T-helper 1 cell treated with Interleukin-12 subunit alpha and Interleukin-12 subunit beta and Interleukin-4 antibody, amounts not matched to agents 30 μg/mL and 1 μg/mL, for 36 hours (primary cell): ENCODE data around the gene TFCP2L1.

Source experiments
- H3K27ac Mint-ChIP-seq: one replicate; pipeline ENCODE4 v1.8.0; 2021; ENCODE audit warnings: mild to moderate bottlenecking, mixed read lengths
- H3K27me3 Mint-ChIP-seq: one replicate; pipeline ENCODE4 v1.8.0; 2021; ENCODE audit warnings: low read depth, mixed read lengths
- H3K36me3 Mint-ChIP-seq: one replicate; pipeline ENCODE4 v1.8.0; 2021; ENCODE audit warnings: low read depth, mixed read lengths
- H3K4me1 Mint-ChIP-seq: one replicate; pipeline ENCODE4 v1.8.0; 2021; ENCODE audit warnings: low read depth, mixed read lengths
- H3K4me3 Mint-ChIP-seq: one replicate; pipeline ENCODE4 v1.8.0; 2021; ENCODE audit warnings: mild to moderate bottlenecking, moderate library complexity, mixed read lengths
- H3K9me3 Mint-ChIP-seq: one replicate; pipeline ENCODE4 v1.8.0; 2021; ENCODE audit warnings: mixed read lengths

TFCP2L1 gene

GRCh38 chr2:121263996-121264715 lies 20.8 kb downstream of the TFCP2L1 start:
- Mint-ChIP-seq H3K9me3 (no peaks in the 10 kb centered on the region), H3K27ac (no peak overlapping the region), H3K27me3 (peaks cover 3% of the 10 kb centered on the region), H3K36me3 (no peaks in the 10 kb centered on the region), H3K4me1 (no peaks in the 10 kb centered on the region), H3K4me3 (no peak overlapping the region)

- Mint-ChIP-seq H3K4me3 (no peak overlapping the region), H3K27me3 (peaks cover 7% of the 10 kb centered on the region), H3K4me1 (no peaks in the 10 kb centered on the region), H3K36me3 (no peaks in the 10 kb centered on the region), H3K9me3 (no peaks in the 10 kb centered on the region), H3K27ac (no peak overlapping the region)
Measured at GRCh38 chr2:121260370-121261154, 24.4 kb downstream of the TFCP2L1 start.

- Mint-ChIP-seq H3K4me1 (no peaks in the 10 kb centered on the region), H3K36me3 (no peaks in the 10 kb centered on the region), H3K27me3 (peaks cover 7% of the 10 kb centered on the region), H3K27ac (no peak overlapping the region), H3K4me3 (no peak overlapping the region), H3K9me3 (no peaks in the 10 kb centered on the region)
Measured at GRCh38 chr2:121258051-121258450, 27.0 kb downstream of the TFCP2L1 start.

- Mint-ChIP-seq H3K4me1 (no peaks in the 10 kb centered on the region), H3K9me3 (no peaks in the 10 kb centered on the region), H3K27me3 (peaks cover 7% of the 10 kb centered on the region), H3K27ac (no peak overlapping the region), H3K4me3 (no peak overlapping the region), H3K36me3 (no peaks in the 10 kb centered on the region)
Measured at GRCh38 chr2:121257480-121257840, 27.5 kb downstream of the TFCP2L1 start.

- no peaks in the 10 kb centered on the region for H3K4me1 Mint-ChIP-seq
- H3K9me3 Mint-ChIP-seq = no peaks in the 10 kb centered on the region
Measured at GRCh38 chr2:121256720-121257479, 28.1 kb downstream of the TFCP2L1 start.

GRCh38 chr2:121255358-121255757 lies 29.6 kb downstream of the TFCP2L1 start:
- H3K27me3 Mint-ChIP-seq = peaks cover 7% of the 10 kb centered on the region
- H3K9me3 Mint-ChIP-seq = no peaks in the 10 kb centered on the region
- H3K36me3 Mint-ChIP-seq = no peaks in the 10 kb centered on the region
- H3K4me3 Mint-ChIP-seq = no peak overlapping the region
- no peaks in the 10 kb centered on the region for H3K4me1 Mint-ChIP-seq
- no peak overlapping the region for H3K27ac Mint-ChIP-seq

More at GRCh38 chr2:121256720-121257479, 28.1 kb downstream of the TFCP2L1 start:
- Mint-ChIP-seq H3K27me3 (peaks cover 7% of the 10 kb centered on the region), H3K36me3 (no peaks in the 10 kb centered on the region), H3K27ac (no peak overlapping the region), H3K4me3 (no peak overlapping the region)

GRCh38 chr2:121254748-121255147 lies 30.3 kb downstream of the TFCP2L1 start:
- peaks cover 7% of the 10 kb centered on the region for H3K27me3 Mint-ChIP-seq
- H3K36me3 Mint-ChIP-seq = no peaks in the 10 kb centered on the region
- no peaks in the 10 kb centered on the region for H3K4me1 Mint-ChIP-seq
- no peak overlapping the region for H3K27ac Mint-ChIP-seq
- H3K4me3 Mint-ChIP-seq = no peak overlapping the region
- H3K9me3 Mint-ChIP-seq = no peaks in the 10 kb centered on the region

GRCh38 chr2:121253674-121254240 lies 31.2 kb downstream of the TFCP2L1 start:
- Mint-ChIP-seq H3K9me3 (no peaks in the 10 kb centered on the region), H3K27me3 (peaks cover 7% of the 10 kb centered on the region), H3K36me3 (no peaks in the 10 kb centered on the region), H3K27ac (no peak overlapping the region), H3K4me1 (no peaks in the 10 kb centered on the region), H3K4me3 (no peak overlapping the region)

- Mint-ChIP-seq H3K4me3 (no peak overlapping the region), H3K4me1 (no peaks in the 10 kb centered on the region), H3K27me3 (peaks cover 7% of the 10 kb centered on the region), H3K36me3 (no peaks in the 10 kb centered on the region), H3K27ac (no peak overlapping the region), H3K9me3 (no peaks in the 10 kb centered on the region)
Measured at GRCh38 chr2:121253021-121253673, 31.9 kb downstream of the TFCP2L1 start.

GRCh38 chr2:121251497-121251896 lies 33.5 kb downstream of the TFCP2L1 start:
- H3K36me3 Mint-ChIP-seq = no peaks in the 10 kb centered on the region

GRCh38 chr2:121248766-121249343 lies 36.1 kb downstream of the TFCP2L1 start:
- Mint-ChIP-seq H3K27me3 (no peaks in the 10 kb centered on the region), H3K4me1 (no peaks in the 10 kb centered on the region), H3K36me3 (no peaks in the 10 kb centered on the region), H3K27ac (no peak overlapping the region), H3K9me3 (no peaks in the 10 kb centered on the region), H3K4me3 (no peak overlapping the region)

More at GRCh38 chr2:121251497-121251896, 33.5 kb downstream of the TFCP2L1 start:
- Mint-ChIP-seq H3K27me3 (no peaks in the 10 kb centered on the region), H3K9me3 (no peaks in the 10 kb centered on the region), H3K27ac (no peak overlapping the region), H3K4me3 (no peak overlapping the region), H3K4me1 (no peaks in the 10 kb centered on the region)

- no peaks in the 10 kb centered on the region for H3K36me3 Mint-ChIP-seq
- H3K9me3 Mint-ChIP-seq = no peaks in the 10 kb centered on the region
- no peaks in the 10 kb centered on the region for H3K4me1 Mint-ChIP-seq
- no peaks in the 10 kb centered on the region for H3K27me3 Mint-ChIP-seq
- no peak overlapping the region for H3K4me3 Mint-ChIP-seq
- H3K27ac Mint-ChIP-seq = no peak overlapping the region
Measured at GRCh38 chr2:121247971-121248370, 37.0 kb downstream of the TFCP2L1 start.

GRCh38 chr2:121247534-121247933 lies 37.5 kb downstream of the TFCP2L1 start:
- H3K4me1 Mint-ChIP-seq = no peaks in the 10 kb centered on the region
- no peak overlapping the region for H3K4me3 Mint-ChIP-seq
- no peaks in the 10 kb centered on the region for H3K9me3 Mint-ChIP-seq
- H3K36me3 Mint-ChIP-seq = no peaks in the 10 kb centered on the region
- H3K27ac Mint-ChIP-seq = no peak overlapping the region
- H3K27me3 Mint-ChIP-seq = no peaks in the 10 kb centered on the region
